Stimulated activated CD8-positive, alpha-beta memory T cell treated with anti-CD3 and anti-CD28 coated beads, Interleukin-7, amount 100 ng/mL, for 24 hours (primary cell): ENCODE measurements around the gene CCDC191.

ENCODE experiments used
- DNase-seq: peaks from one replicate; pipeline ENCODE4 v3.0.0-alpha.2; 2020; ENCODE audit warnings: low read depth

The CCDC191 gene

DNA sequence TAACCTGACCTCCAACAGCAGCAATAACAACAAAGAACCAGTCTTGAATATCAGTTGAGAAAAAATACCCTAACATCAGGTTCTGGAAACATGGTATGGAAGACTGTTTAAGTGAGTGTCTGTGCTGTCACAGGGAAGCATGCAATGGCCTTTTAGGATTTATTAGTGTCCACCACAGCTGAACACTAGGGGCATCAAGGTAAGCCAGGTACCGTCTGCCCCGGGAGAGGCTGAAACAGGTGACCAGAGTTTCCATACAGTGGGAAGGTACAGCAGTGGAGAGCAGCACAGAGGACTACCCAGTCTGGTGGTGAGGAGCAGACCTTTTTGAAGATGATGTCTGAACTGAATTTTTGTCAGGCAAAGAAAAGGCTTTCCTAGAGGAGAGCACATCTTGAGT is 90.2 kb downstream of the CCDC191 start:
- DNase-seq = no peak

DNA sequence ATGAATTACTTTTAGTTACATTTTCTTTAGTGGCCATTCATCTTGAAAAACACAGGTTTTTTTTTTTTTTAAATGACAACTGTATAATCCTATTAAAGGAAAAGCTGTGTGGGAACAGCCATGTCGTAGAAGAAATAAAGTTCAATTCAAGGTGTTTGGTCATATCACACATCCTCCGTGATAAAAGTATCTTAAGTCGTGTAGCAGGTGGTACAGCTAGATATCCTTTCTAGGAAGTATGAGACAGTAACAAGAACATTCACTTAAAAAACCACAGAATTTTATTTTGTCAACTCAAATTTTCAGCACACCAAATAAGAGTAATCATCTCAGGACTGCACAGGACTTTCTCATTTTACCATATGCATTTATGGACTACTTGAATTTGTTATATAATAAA is 92.4 kb downstream of the CCDC191 start:
- no peak for DNase-seq

DNA sequence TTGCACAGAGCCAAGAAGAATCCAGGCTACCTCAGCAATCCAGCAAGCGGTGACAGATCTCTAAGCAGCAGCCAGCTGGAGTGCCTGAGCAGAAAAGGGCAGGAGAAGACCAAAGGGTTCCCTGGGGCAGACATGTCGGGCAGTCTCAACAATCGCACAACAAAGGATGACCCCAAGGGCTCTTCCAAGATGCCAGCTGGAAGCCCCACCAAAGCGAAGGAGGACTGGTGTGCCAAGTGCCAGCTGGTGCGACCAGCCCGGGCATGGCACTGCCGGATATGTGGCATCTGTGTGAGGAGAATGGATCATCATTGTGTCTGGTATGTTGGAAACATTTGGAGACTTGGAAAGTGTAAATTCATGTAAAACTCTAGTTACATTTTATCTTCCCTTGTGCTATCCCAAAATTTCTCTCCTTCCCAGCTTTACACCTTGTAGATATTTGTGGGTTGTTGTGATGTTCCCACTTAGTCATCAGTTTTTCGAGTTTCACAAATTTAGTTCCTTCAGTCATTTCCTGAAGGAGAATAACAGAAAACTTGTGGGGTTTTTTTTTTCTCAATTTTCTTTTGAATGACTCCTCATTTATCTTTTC is 102.1 kb downstream of the CCDC191 start:
- no peak for DNase-seq

DNA sequence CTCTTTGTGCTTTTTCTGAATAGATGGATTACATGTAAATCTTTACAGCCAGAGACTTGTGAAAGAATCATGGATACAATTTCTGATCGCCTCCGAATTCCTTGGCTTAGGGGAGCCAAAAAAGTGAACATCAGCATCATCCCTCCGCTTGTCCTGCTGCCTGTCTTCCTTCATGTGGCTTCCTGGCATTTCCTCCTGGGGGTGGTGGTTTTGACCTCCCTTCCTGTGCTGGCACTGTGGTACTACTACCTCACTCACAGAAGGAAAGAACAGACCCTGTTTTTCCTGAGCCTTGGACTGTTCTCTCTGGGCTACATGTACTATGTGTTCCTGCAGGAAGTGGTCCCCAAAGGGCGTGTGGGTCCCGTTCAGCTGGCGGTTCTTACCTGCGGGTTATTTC is 102.6 kb downstream of the CCDC191 start:
- DNase-seq = no peak

DNA sequence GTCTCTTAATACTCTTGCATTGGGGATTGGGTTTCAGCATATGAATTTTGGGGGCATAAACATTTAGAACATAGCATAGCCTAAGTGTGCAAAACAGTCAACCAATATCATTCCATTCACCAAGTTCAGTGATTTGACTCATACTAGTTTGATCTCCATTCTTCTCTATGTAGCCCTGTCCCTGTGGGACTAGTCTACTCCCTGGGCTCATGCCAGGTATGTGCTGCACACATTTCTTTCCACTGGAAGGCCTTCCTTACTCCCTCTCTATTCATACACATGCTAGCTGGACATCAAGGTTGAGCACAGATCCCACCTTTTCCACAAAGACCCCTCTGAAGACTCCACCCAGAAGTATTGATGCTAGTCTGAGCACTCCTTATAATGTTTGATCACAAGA is 103.4 kb downstream of the CCDC191 start:
- no peak for DNase-seq

DNA sequence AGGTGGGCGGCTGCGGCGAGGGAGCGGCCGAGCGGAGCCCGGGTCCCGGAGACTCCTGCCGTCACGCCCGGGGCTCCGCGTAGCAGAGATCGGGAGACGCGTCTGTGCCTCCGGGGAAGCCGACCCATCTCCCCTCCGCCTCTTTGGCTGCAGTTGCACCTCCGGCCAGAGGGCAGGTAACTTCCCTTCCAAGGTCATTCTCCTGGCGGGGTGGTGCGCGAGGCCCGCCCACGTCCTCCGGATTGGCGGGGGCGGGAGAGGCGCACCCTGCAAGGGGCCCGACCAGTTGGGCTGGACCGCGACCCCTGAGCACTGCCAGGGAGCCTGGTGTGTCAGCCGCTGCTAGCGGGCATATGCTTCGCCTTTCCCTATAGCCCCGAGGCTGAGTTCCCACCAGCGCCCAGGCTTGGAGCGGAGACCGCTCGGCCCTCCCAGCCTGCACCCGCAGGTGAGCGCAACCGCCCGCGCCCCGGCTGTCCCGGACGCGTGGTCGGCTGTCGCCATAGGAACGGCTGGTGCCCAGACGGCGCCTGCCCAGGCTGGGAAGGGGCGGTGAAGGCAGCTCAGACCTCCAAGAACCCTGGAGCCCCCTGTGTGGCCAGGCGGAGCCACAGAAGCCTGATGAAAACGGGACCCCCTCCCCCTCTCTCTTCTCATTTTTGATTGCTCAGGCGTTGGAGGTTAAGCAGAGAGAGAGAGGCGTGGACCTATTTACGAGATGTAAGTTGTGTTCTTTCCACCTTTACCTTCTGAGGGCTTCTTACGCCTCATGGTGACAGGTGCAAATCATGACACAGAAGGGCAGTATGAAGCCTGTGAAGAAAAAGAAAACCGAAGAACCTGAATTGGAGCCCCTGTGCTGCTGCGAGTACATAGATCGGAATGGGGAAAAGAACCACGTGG is 108.1 kb downstream of the CCDC191 start:
- peak; percentile 4 for DNase-seq

DNA sequence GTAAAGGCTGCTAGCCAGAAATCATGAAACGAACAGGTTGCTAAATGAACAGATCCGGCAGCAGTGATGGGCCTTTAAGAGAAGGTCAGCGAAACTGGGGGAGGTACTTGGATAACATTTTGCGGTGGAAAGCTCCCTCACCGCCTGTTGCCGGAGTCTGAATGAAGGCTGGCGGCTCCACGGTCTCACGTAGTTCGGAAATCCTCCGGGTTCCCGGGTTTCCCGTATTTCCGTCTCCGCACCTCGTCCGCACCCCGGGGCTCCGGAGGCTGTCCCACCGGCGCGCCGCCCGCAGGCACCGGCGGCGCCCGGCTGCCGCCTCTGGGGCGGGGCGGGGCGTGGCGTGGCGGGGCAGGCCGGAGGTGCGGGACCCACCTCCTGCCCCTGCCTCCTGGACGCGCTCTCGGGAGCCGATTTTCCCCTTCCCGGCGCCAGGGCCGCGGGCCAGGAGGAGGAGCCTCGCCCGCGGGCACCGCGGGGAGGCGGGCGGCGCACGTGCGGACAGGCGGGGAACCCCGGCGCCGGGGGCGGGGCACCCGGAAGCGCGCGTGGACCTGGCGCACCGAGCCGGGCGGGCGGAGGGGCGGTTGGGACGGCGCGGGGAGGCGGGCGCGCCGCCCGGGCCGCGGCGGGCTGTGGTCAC is 108.8 kb downstream of the CCDC191 start, which contains the start of gene ZDHHC23:
TSS of gene ZDHHC23 (plus strand) at position 642 of the 643 bp plus-strand sequence. CDS start 790 bp downstream, outside the sequence.
- DNase-seq = peak; percentile 18

DNA sequence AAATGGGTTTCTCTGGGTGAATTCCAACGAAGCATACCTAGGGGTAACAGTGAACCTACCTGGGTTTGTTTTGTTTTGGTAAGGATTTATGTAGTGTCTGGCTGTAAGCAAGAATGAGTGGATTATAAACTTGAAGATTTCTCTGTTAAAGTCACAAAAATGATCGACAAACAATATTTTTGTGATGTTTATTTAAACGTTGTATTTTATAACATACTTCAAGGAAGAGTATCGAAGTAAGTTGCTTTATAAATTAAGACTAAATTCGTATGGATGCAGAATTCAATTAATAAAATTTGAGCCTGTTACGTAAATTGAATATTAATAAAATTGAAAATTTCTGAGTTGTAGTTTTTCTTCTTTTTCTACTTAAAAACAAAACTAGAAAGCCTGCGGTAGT is 109.5 kb downstream of the CCDC191 start:
- DNase-seq = no peak

DNA sequence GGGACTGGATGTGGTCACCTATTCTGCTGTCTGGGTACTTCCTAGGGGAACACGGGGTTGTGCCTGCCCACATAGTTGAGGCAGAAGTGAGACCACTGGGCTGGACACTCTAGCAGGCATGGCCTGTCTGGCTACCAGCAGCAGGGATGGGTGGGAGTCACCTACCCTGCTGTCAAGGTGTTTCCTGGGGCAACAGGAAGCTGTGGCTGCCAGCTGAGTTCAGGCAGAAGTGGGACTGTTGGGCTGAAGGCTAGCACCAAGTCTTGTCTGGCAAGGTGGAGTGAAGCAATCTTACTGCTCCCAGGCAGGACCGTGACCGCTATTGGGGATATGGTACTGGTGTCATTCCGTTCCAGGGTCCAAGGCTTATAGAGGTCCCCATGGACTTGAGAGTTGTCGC is 128.8 kb downstream of the CCDC191 start:
- no peak for DNase-seq

DNA sequence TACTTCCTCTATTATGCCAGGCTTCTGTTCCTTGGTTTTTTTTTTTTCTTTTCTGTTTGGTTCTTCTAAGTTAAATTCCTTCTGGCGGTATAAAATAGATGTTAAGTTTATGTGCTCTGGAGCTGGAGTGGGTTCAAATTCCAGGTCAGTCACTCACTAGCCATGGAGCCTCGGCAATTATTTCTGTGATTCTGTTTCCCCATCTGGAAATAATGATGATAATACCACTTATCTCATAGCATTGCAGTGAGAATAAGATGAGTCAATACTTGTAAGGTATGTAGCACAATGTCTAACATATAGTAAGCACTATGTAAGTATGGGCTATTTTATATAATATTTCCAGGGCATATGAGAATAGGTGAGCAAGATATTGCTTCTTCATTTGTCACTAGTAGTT is 141.7 kb downstream of the CCDC191 start:
- DNase-seq = no peak
